Inflammatory macrophage (primary cell): ENCODE measurements around the gene DNAH5.

Experiments used
- DNase-seq, 2 donors: peaks; one replicate each; pipeline ENCODE4 v3.0.0-alpha.2; 2020 to 2022

The DNAH5 gene

DNA sequence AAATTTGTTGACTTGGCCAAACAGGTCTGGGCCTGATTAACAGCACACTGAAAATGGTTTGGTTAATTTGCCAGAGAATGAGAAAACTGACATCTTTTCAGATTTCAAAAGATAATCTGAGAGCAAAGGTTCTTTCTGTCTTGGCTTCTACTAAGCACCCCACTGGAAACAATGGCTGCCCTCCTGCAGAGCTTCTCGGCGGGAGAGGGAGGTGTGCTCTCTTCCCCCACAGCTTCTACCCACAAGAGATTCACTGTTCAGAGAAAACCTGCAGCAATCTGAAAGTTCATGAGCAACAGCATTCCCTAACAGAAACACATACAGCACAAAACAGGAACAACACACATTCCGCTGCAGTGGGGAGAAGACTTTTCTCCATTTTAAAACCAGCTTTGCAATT, 3.0 kb downstream of the DNAH5 start:
- no peak for DNase-seq

GRCh38 chr5:13939638-13940037, 4.8 kb downstream of the DNAH5 start:
- DNase-seq, result no peak

DNA sequence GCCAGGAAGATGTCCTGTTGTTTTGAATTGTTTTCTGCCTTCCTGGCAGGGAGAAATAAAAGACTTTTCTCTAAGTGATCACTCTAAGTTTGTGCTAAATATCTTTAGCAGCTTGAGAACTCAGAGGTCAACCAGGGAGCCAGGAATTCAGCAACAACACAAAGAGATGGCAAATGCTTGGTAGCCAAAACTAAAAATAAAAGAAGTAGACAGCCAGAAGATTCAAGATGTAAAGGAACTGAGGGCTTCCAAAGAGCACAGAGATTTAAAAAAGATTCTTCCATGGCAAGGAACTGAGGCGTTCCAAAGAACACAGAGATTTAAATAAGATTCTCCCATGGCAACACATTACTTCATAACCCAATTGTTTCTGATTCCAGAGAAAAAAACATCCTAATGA, 9.6 kb downstream of the DNAH5 start:
- DNase-seq, result no peak

DNA sequence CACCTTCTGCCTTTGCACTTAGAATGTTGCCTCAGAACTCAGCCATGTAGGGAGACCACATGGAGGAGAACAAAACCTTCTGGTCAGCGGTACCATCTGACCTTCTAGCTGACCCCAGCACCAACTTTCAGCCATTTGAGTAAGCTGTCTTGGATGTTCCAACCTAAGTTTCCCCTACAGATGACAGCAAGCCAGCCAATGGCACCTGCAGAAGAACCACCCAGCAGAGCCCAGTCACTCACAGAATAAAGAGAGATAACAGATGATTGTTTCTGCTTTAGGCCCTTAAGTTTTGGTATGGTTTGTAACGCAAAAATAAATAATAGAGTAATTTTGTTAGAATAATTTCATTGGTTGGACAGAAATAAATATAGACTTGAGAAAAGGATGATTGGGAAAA, 10.4 kb downstream of the DNAH5 start:
- no peak for DNase-seq

DNA sequence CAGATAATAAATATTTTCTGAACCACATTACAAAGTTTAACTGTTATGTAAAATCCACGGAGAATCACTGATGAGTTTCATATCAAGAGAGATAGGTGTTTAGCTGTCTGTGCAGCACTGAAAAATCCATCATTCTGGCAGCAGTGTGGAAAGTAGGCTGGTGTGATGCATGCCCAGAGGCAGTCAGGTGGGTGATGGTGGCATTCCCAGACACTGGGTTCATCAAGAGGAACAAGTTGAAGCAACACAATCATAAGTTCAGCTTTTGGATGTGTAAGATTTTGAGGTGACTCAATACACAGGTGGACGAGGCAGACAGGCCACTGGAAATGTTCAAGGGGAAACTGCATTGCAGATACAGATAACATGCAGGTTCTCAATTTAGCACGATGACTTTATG, 11.9 kb downstream of the DNAH5 start:
- DNase-seq, result no peak

DNA sequence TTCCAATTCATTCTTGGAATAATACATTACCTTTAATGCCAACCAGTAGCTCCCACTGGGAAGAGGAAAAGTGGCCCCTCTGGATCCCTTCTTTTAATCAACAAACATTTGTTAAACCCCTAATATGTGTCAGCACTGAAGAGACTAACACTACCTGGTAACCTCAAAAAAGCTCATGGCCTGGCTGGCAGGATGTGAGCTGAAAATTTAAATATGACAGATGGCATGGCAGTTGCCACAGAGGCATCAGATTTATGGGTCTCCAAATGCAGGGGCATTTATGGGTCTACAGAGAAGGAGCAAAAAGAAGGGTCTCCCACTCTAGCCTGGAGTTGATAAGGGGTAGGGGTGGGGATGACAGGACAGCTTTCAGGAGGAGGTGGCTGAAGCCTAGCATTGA, 12.5 kb downstream of the DNAH5 start:
- DNase-seq, result no peak

- DNase-seq, result no peak
These were observed 13.8 kb downstream of the DNAH5 start for GRCh38 chr5:13930541-13931171.

DNA sequence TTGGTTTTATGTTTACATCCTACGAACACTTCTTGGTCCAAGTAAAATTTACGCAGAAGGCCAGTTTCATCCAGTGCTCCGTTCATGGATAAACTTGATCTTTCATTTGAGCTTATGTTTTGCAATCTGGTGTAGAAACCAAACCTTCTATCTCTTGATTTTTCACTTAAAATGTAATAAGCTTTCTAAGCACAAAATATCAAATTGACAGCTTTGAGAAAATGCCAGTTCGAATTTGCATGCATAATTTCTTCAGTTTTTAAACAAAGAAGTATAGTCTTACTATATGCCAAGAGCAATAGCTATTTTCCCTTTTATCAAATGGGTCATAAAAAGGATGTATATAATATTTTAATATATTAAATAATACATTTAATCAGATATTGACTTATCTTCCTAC, 17.8 kb downstream of the DNAH5 start:
- DNase-seq, result no peak

DNA sequence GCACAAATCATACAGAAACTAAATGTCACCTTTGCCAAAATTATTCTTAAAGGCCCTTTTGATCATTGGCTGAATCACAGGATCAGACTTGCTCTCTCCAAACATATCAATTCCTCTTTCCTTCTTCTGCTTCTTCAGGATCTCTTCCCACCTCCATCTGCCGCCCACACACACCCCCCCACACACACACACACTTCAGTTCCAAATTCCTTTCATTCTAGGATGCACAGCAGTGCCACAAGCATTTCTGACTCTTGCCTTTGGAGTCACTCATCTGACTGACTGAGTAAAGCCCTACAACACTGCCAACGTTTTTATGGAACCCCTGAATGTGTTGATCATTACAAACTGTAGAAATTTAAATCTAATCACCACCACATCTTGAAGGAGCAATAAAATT, 22.9 kb downstream of the DNAH5 start:
- DNase-seq, result no peak

DNA sequence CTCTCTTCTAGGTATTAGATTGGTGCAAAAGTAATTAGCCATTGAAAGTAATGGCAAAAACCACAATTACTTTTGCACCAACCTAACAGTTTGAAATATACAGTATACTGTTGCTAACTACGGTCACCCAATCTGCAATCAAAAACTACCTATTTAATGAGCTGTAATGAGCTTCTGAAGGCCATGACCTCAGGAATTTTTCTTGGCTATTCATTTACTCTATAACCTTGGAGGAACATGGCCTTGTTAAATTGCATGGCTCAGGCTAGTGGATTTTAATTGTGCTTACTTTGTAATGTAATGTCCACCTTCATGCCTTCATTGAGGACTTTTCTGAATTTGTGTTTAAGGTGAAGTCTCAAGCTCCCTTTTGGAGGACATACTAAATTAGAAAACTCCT, 24.7 kb downstream of the DNAH5 start:
- no peak for DNase-seq

DNA sequence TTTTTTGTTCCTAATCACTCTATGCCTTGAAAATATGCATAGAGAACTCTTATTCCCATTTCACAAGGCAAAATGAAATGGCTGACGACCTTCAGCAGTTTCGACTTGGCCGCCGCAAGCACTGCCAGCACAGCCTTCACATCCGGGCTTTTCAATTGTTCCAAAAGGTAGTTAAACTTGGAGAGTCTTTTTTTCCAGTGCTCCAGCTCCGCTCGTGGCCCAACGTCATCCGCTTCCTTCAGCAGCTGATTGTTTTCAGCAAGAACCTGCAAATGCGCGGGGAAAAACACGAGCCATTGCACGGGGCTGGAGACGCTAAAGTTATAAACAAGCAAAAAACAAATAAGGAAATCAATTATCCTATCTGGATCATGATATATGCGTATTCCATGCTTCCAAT, 25.4 kb downstream of the DNAH5 start:
- DNase-seq, result no peak

- DNase-seq, result no peak
These were observed 27.4 kb downstream of the DNAH5 start for GRCh38 chr5:13917061-13917460.

DNA sequence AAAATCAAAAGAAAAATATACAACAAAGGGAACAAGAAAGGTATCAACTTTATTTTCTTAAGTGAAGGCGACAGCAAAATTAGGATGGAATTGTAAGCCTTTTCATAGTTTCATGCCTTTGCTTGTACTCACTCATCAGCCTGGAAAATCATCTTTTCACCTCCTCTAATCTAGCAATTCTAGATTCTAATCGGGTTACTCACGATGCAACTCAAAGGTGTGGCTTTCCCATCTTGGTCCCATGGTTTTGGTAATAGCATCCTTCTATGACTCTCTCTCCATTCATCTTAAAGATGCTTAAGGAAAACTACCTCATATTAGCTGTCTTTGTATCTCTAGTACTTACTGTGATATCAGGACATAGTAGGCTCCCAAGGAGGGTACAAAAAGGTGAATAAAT, 30.5 kb downstream of the DNAH5 start:
- DNase-seq, result no peak

GRCh38 chr5:13910637-13911288, 33.7 kb downstream of the DNAH5 start:
- DNase-seq, result no peak

- DNase-seq, result no peak
These were observed 34.3 kb downstream of the DNAH5 start for GRCh38 chr5:13910201-13910600.

DNA sequence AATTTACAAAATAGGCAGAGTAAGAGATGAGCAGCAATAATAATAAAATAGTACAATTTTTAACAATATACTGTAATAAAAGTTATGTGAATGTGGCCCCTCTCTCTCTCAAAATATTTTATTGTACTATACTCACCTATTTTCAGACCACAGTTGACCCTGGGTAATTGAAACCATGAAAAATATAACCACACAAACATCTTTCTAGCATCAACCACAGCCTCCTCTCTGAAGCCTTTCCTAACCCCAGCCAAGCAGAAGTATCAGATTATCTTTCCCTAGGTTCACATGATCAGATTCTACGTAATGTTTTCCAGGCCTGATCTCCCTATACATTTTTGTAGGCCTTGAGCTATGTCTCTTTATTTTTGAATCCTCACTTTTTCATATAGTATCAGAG, 35.2 kb downstream of the DNAH5 start:
- no peak for DNase-seq

DNA sequence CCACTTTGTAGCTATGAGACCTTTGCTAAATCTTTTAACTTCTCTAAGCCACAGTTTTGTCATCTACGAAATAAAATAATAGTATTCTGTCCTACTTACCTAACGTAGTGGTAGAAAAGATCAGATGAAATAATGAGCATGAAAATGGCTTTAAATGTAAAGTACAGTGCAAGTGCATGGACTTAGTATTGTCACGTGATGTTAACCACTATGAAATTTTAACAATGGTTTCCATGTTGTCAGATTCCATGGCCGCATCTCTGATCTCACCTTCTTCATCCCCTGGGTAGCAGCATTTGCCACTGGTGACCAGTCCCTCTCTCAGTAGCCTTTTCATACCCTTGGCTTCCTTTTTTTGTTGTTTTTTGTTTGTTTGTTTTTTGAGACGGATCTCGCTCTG, 45.9 kb downstream of the DNAH5 start:
- DNase-seq, result no peak

DNA sequence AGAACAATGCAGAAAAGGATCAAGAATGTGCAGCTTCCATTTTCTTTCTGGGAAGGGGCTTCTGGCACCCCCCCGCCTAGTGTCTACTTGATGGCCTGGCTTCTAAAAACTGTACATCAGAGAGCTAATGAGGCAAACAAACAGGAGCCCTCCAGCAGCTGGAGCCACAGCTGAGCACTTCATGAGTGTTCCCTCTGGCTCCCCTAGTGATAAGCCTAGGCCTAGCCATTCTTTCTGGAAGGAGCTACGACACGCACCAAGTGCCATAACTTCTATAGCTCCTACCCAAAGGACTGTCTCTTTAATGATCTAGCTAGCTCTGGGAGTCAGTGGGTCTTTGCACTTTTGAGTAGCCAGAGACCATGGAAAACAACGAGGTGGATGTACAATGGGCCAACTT, 66.1 kb downstream of the DNAH5 start:
- DNase-seq, result no peak

DNA sequence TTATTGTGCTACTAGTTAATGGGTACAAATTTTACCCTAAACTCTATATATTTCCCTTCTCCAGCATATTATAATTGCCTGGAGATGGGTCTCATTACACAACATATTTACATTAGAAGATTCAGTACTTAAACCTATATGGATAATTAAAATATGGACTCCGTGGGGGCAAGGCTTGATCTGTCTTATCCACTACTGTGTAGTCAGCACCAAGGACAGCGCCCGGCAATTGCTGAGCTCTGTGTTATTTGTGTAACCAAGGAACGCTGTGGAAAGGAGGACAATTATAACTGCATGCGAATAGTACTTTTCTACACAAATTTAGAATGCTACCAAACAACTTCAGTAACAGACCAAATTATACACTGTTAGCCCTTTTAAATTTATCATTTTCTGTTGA, 77.7 kb downstream of the DNAH5 start:
- DNase-seq, result no peak

DNA sequence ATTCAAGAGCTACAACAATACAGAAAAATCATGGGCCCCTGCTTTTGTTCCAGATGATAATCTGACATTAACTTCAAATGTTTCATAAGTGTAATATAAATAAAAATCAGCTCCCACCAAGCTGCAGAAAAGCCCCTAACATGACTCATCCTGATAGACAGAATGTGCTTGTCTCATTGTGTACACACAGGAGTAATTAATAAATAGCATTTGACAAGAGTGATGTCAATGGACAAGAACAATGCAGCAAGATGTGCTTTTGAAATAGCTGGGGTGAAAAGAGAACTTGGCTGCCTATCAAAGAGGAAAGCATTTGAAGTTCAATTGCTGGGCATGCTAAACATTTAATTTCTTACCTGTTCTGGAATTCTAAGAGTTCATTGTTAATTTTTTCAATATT, 79.2 kb downstream of the DNAH5 start:
- DNase-seq, result no peak

- DNase-seq, result no peak
These were observed 84.3 kb downstream of the DNAH5 start for GRCh38 chr5:13860146-13860545.

DNA sequence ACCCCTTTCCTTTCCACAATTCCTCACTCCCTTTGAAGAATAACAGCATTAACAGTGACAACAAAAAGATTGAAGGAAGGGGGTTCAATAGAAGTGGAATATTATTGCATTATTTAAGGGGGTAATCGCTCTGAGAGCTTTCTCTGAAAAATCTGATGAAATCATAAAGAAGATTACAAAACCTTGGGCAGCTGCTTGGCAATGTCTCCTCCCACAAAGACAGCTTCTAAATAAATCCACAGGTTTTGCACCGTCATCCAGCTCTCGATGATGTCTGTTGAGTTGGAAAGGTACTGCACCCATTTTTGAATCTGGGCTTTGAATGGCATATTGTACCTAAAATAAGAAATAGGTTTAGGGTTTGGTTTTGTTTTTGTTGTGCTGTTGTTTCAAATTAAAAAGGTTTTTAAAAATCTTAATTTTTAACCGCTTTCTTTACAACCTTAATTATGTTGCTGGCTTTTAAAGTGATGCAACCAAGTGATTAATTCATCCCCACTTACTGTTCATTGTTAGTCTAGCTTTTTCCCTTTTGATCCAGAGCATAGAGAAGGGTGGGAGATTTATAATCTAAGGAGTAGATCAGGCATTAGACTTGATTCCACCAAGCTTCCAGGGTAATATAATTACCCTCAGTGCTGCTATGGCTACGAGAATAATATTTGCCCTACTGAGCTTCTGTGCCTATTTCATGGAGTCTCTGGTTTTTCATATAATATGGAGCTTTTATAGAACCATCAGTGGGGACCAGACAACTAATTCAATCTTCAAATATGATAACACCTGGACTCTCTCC, 85.0 kb downstream of the DNAH5 start:
- DNase-seq, result no peak

GRCh38 chr5:13843175-13843846, 101.2 kb downstream of the DNAH5 start:
- DNase-seq, result no peak

- no peak for DNase-seq
These were observed 111.0 kb downstream of the DNAH5 start for GRCh38 chr5:13833440-13833839.
